Uterus (tissue), 2 donors: Measurements from ENCODE around the gene ZFP36L2.

Experiments
- CTCF ChIP-seq, 4 experiments: fragments of 200-600 bp in 2 of 4; fragments of 450-650 bp in 2 of 4; sonication (generic) in 2 of 4; IDR thresholded peaks; one replicate each; pipeline ENCODE4 v1.5.1; 2016 to 2019; ENCODE audit warnings: antibody characterized with exemption in 4 of 4, mild to moderate bottlenecking in 2 of 4, moderate library complexity in 1 of 4
- POLR2A ChIP-seq, 2 donors: fragments of 450-650 bp; IDR thresholded peaks; one replicate each; pipeline ENCODE4 v1.6.1; 2016; ENCODE audit warnings: antibody characterized with exemption in 2 of 2, mild to moderate bottlenecking in 1 of 2, moderate library complexity in 1 of 2

- TF ChIP-seq CTCF (IDR thresholded peaks at IDR 0.05), result no peak
- no peak for TF ChIP-seq POLR2A (IDR thresholded peaks at IDR 0.05)
These were observed 14.1 kb downstream of the ZFP36L2 start for GRCh38 chr2:43212216-43212835.
